Measurements from ENCODE around the gene IL1F10. TPM values are rescaled to one million over a fixed set of nuclear protein-coding genes. Genes with fewer than 3 reads are reported as not detected.

The IL1F10 gene
- total and polyA plus RNA-seq, 2 of the 13 experiments (the other 11 are each of a cell fraction or from before 2014, with no cell fraction given) = not detected

- no peaks in the 10 kb centered on the region for H3K36me3 ChIP-seq (replicated peaks in 1 of 2; ENCODE audit: control insufficient read depth in 1 of 2, insufficient read depth in 2 of 2, low read length in 2 of 2)
- peaks cover 14% of the 10 kb centered on the region; the same call in 1 of the 2 replicates for H3K4me1 ChIP-seq (ENCODE audit: insufficient read depth, low read length)
- ChIA-PET POLR2A (no interaction called here), CTCF (ENCODE audit: low intra/inter-chr PET ratio, low total read pairs) (no interaction called here)
- no TSS peak for BruUV-seq (replicated peaks)
- TF ChIP-seq BRCA1 (CRISPR knock-in tag; IDR thresholded peaks at IDR 0.05) (no peak), MLX (CRISPR knock-in tag; IDR thresholded peaks at IDR 0.05) (no peak), FOXA1 (IDR thresholded peaks at IDR 0.05) (no peak), FOXA1 (CRISPR knock-in tag; IDR thresholded peaks at IDR 0.05) (no peak), ZNF883 (CRISPR knock-in tag; IDR thresholded peaks at IDR 0.05; ENCODE audit: not compliant biosample characterization) (no peak), KMT2A (CRISPR knock-in tag; IDR thresholded peaks at IDR 0.05) (no peak), CCDC6 (CRISPR knock-in tag; IDR thresholded peaks at IDR 0.05) (no peak), CBX5 (CRISPR knock-in tag; IDR thresholded peaks at IDR 0.05; ENCODE audit: borderline replicate concordance) (no peak), ATF5 (CRISPR knock-in tag; IDR thresholded peaks at IDR 0.05; ENCODE audit: low read depth) (no peak), AGO1 (IDR thresholded peaks at IDR 0.05; ENCODE audit: low read depth, low read length, poor library complexity, severe bottlenecking) (no peak), JUN (CRISPR knock-in tag; IDR thresholded peaks at IDR 0.05) (no peak), ZBED4 (CRISPR knock-in tag; IDR thresholded peaks at IDR 0.05; ENCODE audit: borderline replicate concordance) (no peak), NAIF1 (CRISPR knock-in tag; IDR thresholded peaks at IDR 0.05; ENCODE audit: borderline replicate concordance) (no peak), ZNF83 (CRISPR knock-in tag; IDR thresholded peaks at IDR 0.05; ENCODE audit: borderline replicate concordance) (no peak), CHCHD3 (CRISPR knock-in tag; IDR thresholded peaks at IDR 0.05) (no peak), TMF1 (CRISPR knock-in tag; IDR thresholded peaks at IDR 0.05; ENCODE audit: low read depth) (no peak), CEBPG (CRISPR knock-in tag; IDR thresholded peaks at IDR 0.05) (no peak), MYC (CRISPR knock-in tag; IDR thresholded peaks at IDR 0.05; ENCODE audit: borderline replicate concordance) (no peak), KLF16 (CRISPR knock-in tag; IDR thresholded peaks at IDR 0.05) (no peak)
- TF ChIP-seq, protein P1, sequence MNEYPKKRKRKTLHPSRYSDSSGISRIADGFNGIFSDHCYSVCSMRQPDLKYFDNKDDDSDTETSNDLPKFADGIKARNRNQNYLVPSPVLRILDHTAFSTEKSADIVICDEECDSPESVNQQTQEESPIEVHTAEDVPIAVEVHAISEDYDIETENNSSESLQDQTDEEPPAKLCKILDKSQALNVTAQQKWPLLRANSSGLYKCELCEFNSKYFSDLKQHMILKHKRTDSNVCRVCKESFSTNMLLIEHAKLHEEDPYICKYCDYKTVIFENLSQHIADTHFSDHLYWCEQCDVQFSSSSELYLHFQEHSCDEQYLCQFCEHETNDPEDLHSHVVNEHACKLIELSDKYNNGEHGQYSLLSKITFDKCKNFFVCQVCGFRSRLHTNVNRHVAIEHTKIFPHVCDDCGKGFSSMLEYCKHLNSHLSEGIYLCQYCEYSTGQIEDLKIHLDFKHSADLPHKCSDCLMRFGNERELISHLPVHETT (CRISPR knock-in tag; conservative IDR thresholded peaks at IDR 0.05) = no peak
- H3K9ac ChIP-seq (ENCODE audit: insufficient read depth, low read depth, low read length) = no peak overlapping the region
- H3K79me2 ChIP-seq (ENCODE audit: insufficient read depth, low read length) = no peaks in the 10 kb centered on the region
- H4K20me1 ChIP-seq (ENCODE audit: insufficient read depth, low read length) = no peaks in the 10 kb centered on the region
- 36% methylated on average over 6 of the region's 6 CpGs for WGBS (ENCODE audit: low lambda C conversion rate)
- ATAC-seq (no peak), FAIRE-seq (no peak), DNase-seq (ENCODE audit: low spot score) (no peak)
- H3K4me3 ChIP-seq (replicated peaks in 1 of 3; ENCODE audit: insufficient read depth in 1 of 3, low read depth in 2 of 3, low read length in 3 of 3) = no peak overlapping the region
- H3K27me3 ChIP-seq (ENCODE audit: control insufficient read depth in 1 of 2, insufficient read depth in 2 of 2, low read length in 2 of 2) = peaks cover 2 to 19% of the 10 kb centered on the region in 2 experiments; a peak in 3 of 5 replicates
- H2AFZ ChIP-seq (ENCODE audit: low read length) = no peak overlapping the region
- intact Hi-C loops (cut with micrococcal nuclease; ENCODE audit: unreplicated experiment) = no loop called here
- in situ Hi-C loops (cut with HindIII; ENCODE audit: extremely low pct_ligation_motif_present, low pct_unique_long_range_greater_than_20kb) = no loop called here
- H3K4me2 ChIP-seq (ENCODE audit: low read depth, low read length) = no peak overlapping the region
- no peaks in the 10 kb centered on the region for H3K9me3 ChIP-seq (ENCODE audit: low read length)
- H3K27ac ChIP-seq (ENCODE audit: extremely low read length, insufficient read depth, low read length) = no peak overlapping the region
Measured at GRCh38 chr2:113078350-113078839, 10.6 kb downstream of the IL1F10 start.

Data from HepG2 (cell line).